LNCAP (cell line): Measurements from ENCODE around the gene RPL13.

ENCODE experiments used
- CTCF ChIP-seq: fragments of 450-650 bp; IDR thresholded peaks from 2 replicates; pipeline ENCODE4 v1.5.1; 2017; ENCODE audit warnings: mild to moderate bottlenecking

RPL13 gene

GRCh38 chr16:89557690-89558490 lies 2.6 kb upstream of the RPL13 start:
- TF ChIP-seq CTCF = peak; percentile 27; the same call in 1 of the 2 replicates

- TF ChIP-seq CTCF = no peak
Measured at GRCh38 chr16:89561142-89561883, 831 bp downstream of the RPL13 start.

- no peak for TF ChIP-seq CTCF
Measured at GRCh38 chr16:89561884-89562599, 1.6 kb downstream of the RPL13 start.

GRCh38 chr16:89562939-89563338 lies 2.5 kb downstream of the RPL13 start:
- no peak for TF ChIP-seq CTCF

GRCh38 chr16:89563639-89564392 lies 3.3 kb downstream of the RPL13 start:
- no peak for TF ChIP-seq CTCF

GRCh38 chr16:89564476-89565255 lies 4.2 kb downstream of the RPL13 start:
- no peak for TF ChIP-seq CTCF

- TF ChIP-seq CTCF = no peak
Measured at GRCh38 chr16:89565256-89565505, 4.7 kb downstream of the RPL13 start.
